GM18520 (cell line): ENCODE results near the gene RABEP2.

Experiments
- ATAC-seq: cut with Tn5 transposase; IDR thresholded peaks from one replicate; pipeline ENCODE4 v1.9.1; 2021; ENCODE audit not compliant: unreplicated experiment

The RABEP2 gene

DNA sequence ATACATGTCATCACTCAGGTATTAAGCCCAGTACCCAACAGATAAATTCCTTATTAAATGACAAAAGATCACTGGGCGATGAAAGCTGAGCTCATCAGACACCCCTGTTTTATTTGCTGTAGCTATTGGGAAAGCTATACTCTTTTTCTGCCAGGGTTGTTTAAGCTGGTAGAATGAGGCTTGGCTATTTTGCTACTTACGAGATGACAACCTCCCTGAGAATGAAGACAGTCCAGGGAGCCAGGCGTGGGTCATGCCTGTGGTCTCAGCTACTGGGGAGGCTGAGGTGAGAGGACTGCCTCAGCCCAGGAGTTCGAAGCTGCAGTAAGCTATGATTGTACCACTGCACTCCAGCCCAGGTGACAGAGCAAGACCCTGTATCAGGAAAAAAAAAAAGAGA, 65.7 kb downstream of the RABEP2 start:
- no peak for ATAC-seq

DNA sequence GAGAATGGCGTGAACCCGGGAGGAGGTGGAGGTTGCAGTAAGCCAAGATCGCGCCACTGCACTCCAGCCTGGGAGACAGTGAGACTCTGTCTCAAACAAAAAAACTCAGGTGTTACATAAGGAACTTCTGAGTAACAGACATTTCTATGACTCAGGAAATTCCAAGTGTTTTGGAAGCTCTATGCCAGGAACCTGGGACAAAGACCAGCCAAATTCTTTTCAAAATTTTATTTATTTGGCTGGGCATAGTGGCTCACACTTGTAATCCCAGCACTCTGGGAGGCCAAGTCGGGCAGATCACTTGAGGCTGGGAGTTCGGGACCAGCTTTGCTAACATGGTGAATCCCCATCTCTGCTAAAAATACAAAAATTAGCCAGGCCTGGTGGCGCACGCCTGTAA, 66.6 kb downstream of the RABEP2 start:
- no peak for ATAC-seq
